H1 (cell line): ENCODE data around the gene QSOX2. TPM values are rescaled to one million over a fixed set of nuclear protein-coding genes. Genes with fewer than 3 reads are reported as not detected.
A peak's percentile ranks its signal among the peaks of the same experiment; 100 is the strongest.

Experiments used
- CTCF ChIA-PET: fragments of 300-600 bp; sonication (Branson Sonifier 250); formaldehyde crosslinking; loops from one replicate; lab custom pipeline; 2021; ENCODE audit not compliant: partially characterized antibody; lab: Charles Lee
- POLR2A ChIA-PET: fragments of 300-600 bp; sonication (Branson Sonifier 250); formaldehyde crosslinking; loops from one replicate; lab custom pipeline; 2021; ENCODE audit warnings: inconsistent platforms; ENCODE audit not compliant: partially characterized antibody; lab: Charles Lee
- DNase-seq, 2 experiments: peaks; one replicate each; pipeline versions ENCODE4 v3.0.0 to v3.0.0-alpha.2; 2010 to 2022; ENCODE audit warnings: low spot score in 2 of 2, low read depth in 1 of 2, mixed read lengths in 1 of 2
- FAIRE-seq: peaks from 2 replicates; lab custom pipeline; 2011; peaks lifted over from hg19 to GRCh38; lab: Jason Lieb, UNC
- H2AFZ ChIP-seq: 2 replicates; pipeline ENCODE4 v1.8.1; 2012; ENCODE audit warnings: low read length, inconsistent platforms
- H2AK5ac ChIP-seq: 2 replicates; pipeline ENCODE4 v1.6.1; 2013; ENCODE audit warnings: low read depth, low read length
- H2BK120ac ChIP-seq: replicated peaks from 2 replicates; pipeline ENCODE3; 2013; ENCODE audit warnings: low read depth, low read length, inconsistent platforms
- H2BK12ac ChIP-seq: 2 replicates; pipeline ENCODE4 v1.6.1; 2013; ENCODE audit warnings: low read depth, low read length
- H2BK15ac ChIP-seq: 2 replicates; pipeline ENCODE4 v1.6.1; 2013; ENCODE audit warnings: low read length
- H2BK20ac ChIP-seq: 2 replicates; pipeline ENCODE4 v1.6.1; 2013; ENCODE audit warnings: low read length
- H2BK5ac ChIP-seq: 2 replicates; pipeline ENCODE4 v1.6.1; 2013; ENCODE audit warnings: low read depth, low read length
- H3K14ac ChIP-seq: 2 replicates; pipeline ENCODE4 v1.6.1; 2013; ENCODE audit warnings: inconsistent platforms; ENCODE audit not compliant: insufficient read length
- H3K18ac ChIP-seq: 2 replicates; pipeline ENCODE4 v1.6.1; 2013; ENCODE audit warnings: low read length; ENCODE audit errors: extremely low read depth
- H3K23ac ChIP-seq: 2 replicates; pipeline ENCODE4 v1.6.1; 2013; ENCODE audit warnings: inconsistent platforms; ENCODE audit not compliant: insufficient read length
- H3K23me2 ChIP-seq: 2 replicates; pipeline ENCODE4 v1.6.1; 2013; ENCODE audit warnings: low read depth, low read length
- H3K27ac ChIP-seq: 2 replicates; pipeline ENCODE4 v1.6.1; 2011; ENCODE audit warnings: low read depth, low read length, inconsistent platforms
- H3K27me3 ChIP-seq, 4 experiments: replicated peaks in 1 of 4; 1 replicate in 1 of 4; 2 replicates in 3 of 4; pipeline versions ENCODE4 v1.6.1 to v1.8.1; 2011 to 2013; ENCODE audit warnings: low read length in 3 of 4, mild to moderate bottlenecking in 3 of 4, inconsistent platforms in 2 of 4, mixed read lengths in 2 of 4, moderate library complexity in 1 of 4; ENCODE audit not compliant: control insufficient read depth in 3 of 4, insufficient read depth in 3 of 4; ENCODE audit errors: extremely low read depth in 1 of 4
- H3K36me3 ChIP-seq, 4 experiments: 2 replicates each; pipeline versions ENCODE4 v1.6.1 to v1.8.1; 2011 to 2013; ENCODE audit warnings: mild to moderate bottlenecking in 4 of 4, low read length in 3 of 4, moderate library complexity in 2 of 4, control low read depth in 1 of 4, inconsistent platforms in 1 of 4; ENCODE audit not compliant: insufficient read depth in 4 of 4, control insufficient read depth in 2 of 4
- H3K4ac ChIP-seq: replicated peaks from 2 replicates; pipeline ENCODE3; 2013; ENCODE audit warnings: low read length, low read depth, mixed read lengths, inconsistent platforms; ENCODE audit not compliant: insufficient read length
- H3K4me1 ChIP-seq, 4 experiments: replicated peaks in 1 of 4; 1 replicate in 1 of 4; 2 replicates in 3 of 4; pipeline versions ENCODE4 v1.6.1 to v1.8.1; 2011 to 2013; ENCODE audit warnings: low read length in 3 of 4, inconsistent platforms in 2 of 4, mixed read lengths in 1 of 4; ENCODE audit not compliant: insufficient read depth in 4 of 4, control insufficient read depth in 3 of 4
- H3K4me2 ChIP-seq, 2 experiments: 2 replicates each; pipeline versions ENCODE4 v1.6.1 to v1.8.1; 2011 to 2013; ENCODE audit warnings: low read depth in 2 of 2, low read length in 2 of 2, control low read depth in 1 of 2, inconsistent platforms in 1 of 2, mild to moderate bottlenecking in 1 of 2; ENCODE audit not compliant: insufficient read depth in 1 of 2
- H3K4me3 ChIP-seq, 4 experiments: fragments of 200-600, 300-600 bp in 1 of 4; sonication (generic), shearing (Covaris generic), sonication (Bioruptor Twin) in 1 of 4; 2 replicates each; pipeline versions ENCODE4 v1.5.1 to v1.8.1; 2011 to 2016; ENCODE audit warnings: low read length in 4 of 4, low read depth in 3 of 4, control low read depth in 2 of 4, inconsistent platforms in 2 of 4, mild to moderate bottlenecking in 2 of 4, mixed read lengths in 1 of 4, moderate library complexity in 1 of 4; ENCODE audit not compliant: insufficient read depth in 2 of 4; ENCODE audit errors: extremely low read depth in 1 of 4
- H3K56ac ChIP-seq: replicated peaks from 2 replicates; pipeline ENCODE3; 2013; ENCODE audit warnings: low read depth, mild to moderate bottlenecking, mixed read lengths, low read length, inconsistent platforms; ENCODE audit not compliant: insufficient read length
- H3K79me1 ChIP-seq: 2 replicates; pipeline ENCODE4 v1.6.1; 2013; ENCODE audit warnings: low read depth, low read length, control low read depth
- H3K79me2 ChIP-seq, 2 experiments: 2 replicates each; pipeline versions ENCODE4 v1.6.1 to v1.8.1; 2012 to 2013; ENCODE audit warnings: low read length in 2 of 2, mild to moderate bottlenecking in 2 of 2, inconsistent platforms in 1 of 2; ENCODE audit not compliant: insufficient read depth in 2 of 2, control insufficient read depth in 1 of 2
- H3K9ac ChIP-seq, 4 experiments: replicated peaks in 1 of 4; 1 replicate in 1 of 4; 2 replicates in 3 of 4; pipeline versions ENCODE4 v1.6.1 to v1.8.1; 2011 to 2013; ENCODE audit warnings: low read depth in 3 of 4, low read length in 3 of 4, control low read depth in 2 of 4, mild to moderate bottlenecking in 2 of 4, moderate library complexity in 2 of 4, inconsistent platforms in 1 of 4; ENCODE audit errors: extremely low read depth in 1 of 4
- H3K9me3 ChIP-seq, 2 experiments: 2 replicates each; pipeline versions ENCODE4 v1.6.1 to v1.8.1; 2012 to 2013; ENCODE audit warnings: mild to moderate bottlenecking in 2 of 2, moderate library complexity in 2 of 2, control low read depth in 1 of 2, inconsistent platforms in 1 of 2, low read depth in 1 of 2, low read length in 1 of 2, mixed read lengths in 1 of 2; ENCODE audit not compliant: insufficient read depth in 2 of 2
- H4K20me1 ChIP-seq, 2 experiments: replicated peaks in 1 of 2; 2 replicates each; pipeline versions ENCODE3 to v1.8.1; 2011 to 2013; ENCODE audit warnings: inconsistent platforms in 2 of 2, low read length in 2 of 2, mild to moderate bottlenecking in 1 of 2; ENCODE audit not compliant: insufficient read depth in 2 of 2, control insufficient read depth in 1 of 2
- H4K5ac ChIP-seq: 2 replicates; pipeline ENCODE4 v1.6.1; 2013; ENCODE audit warnings: low read length, low read depth, mixed read lengths, inconsistent platforms; ENCODE audit not compliant: insufficient read length
- H4K8ac ChIP-seq: 2 replicates; pipeline ENCODE4 v1.8.0; 2013; ENCODE audit warnings: mild to moderate bottlenecking, moderate library complexity, low read length, inconsistent platforms; ENCODE audit not compliant: insufficient read depth; ENCODE audit errors: extremely low read depth
- H4K91ac ChIP-seq: replicated peaks from 2 replicates; pipeline ENCODE3; 2013; ENCODE audit warnings: low read length, mixed read lengths, inconsistent platforms; ENCODE audit not compliant: insufficient read length
- BCL11A ChIP-seq, 2 experiments: IDR thresholded peaks; one replicate each; pipeline ENCODE4 v1.6.1; 2011; ENCODE audit warnings: low read depth in 2 of 2, low read length in 2 of 2, mild to moderate bottlenecking in 2 of 2
- EGR1 ChIP-seq: IDR thresholded peaks from 2 replicates; pipeline ENCODE4 v1.6.1; 2011; ENCODE audit warnings: low read depth, low read length, borderline replicate concordance
- POLR2A ChIP-seq, 2 experiments: IDR thresholded peaks; 1 replicate in 1 of 2; 2 replicates in 1 of 2; pipeline ENCODE4 v1.6.1; 2011; ENCODE audit warnings: low read depth in 2 of 2, low read length in 2 of 2, mild to moderate bottlenecking in 2 of 2; ENCODE audit errors: control extremely low read depth in 1 of 2
- SIX5 ChIP-seq: IDR thresholded peaks from 2 replicates; pipeline ENCODE4 v1.6.1; 2011; ENCODE audit warnings: mild to moderate bottlenecking, low read depth, low read length
- WGBS, 2 experiments: shearing (Covaris generic) in 1 of 2; methylation state at CpG; one replicate each; pipeline versions ENCODE4 v1.1.6 to v1.1.7; 2013 to 2015; ENCODE audit warnings: low lambda C conversion rate in 2 of 2, mixed read lengths in 2 of 2, inconsistent platforms in 1 of 2, low coverage in 1 of 2, missing lambda C conversion rate in 1 of 2; ENCODE audit not compliant: insufficient replicate concordance in 2 of 2, insufficient coverage in 1 of 2, insufficient read length in 1 of 2; ENCODE audit errors: extremely low coverage in 1 of 2, missing lambda C conversion rate in 1 of 2; 5-methylcytosine and 5-hydroxymethylcytosine counted together
- polyA plus RNA-seq, 7 experiments: library from polyadenylated mRNA; depleted of rRNA in 3 of 7; stranded (reverse) in 5 of 7; unstranded in 2 of 7; fragments of >200 nt in 5 of 7; fragments of 200-250 nt in 2 of 7; gene quantifications; 1 replicate in 5 of 7; 2 replicates in 1 of 7; 4 replicates in 1 of 7; pipeline versions ENCODE4 v1.2.1 to v1.2.3, GENCODE V29; 2011 to 2013; ENCODE audit warnings: missing spikeins in 2 of 7, mixed read lengths in 2 of 7
- total RNA-seq: library from RNA; stranded (reverse); fragmentation: NEBNext Ultra II Directional; extraction: Animal tissue kit (Norgen Biotek cat#: 25700); gene quantifications from 2 replicates; pipeline ENCODE4 v1.2.1, GENCODE V29; 2021

Gene QSOX2
- total and polyA plus RNA-seq, 2 of the 8 experiments (the other 6 are each of a cell fraction or from before 2014, with no cell fraction given) = 18.0 to 28.6 TPM

GRCh38 chr9:136259517-136259813, 13.9 kb upstream of the QSOX2 start:
- peak overlapping the region; percentile 57 for H4K8ac ChIP-seq
- FAIRE-seq = no peak
- no peak overlapping the region for H3K27ac ChIP-seq
- H3K4me1 ChIP-seq = peaks cover 0 to 5% (median 2%) of the 10 kb centered on the region in 4 experiments; a peak in 4 of 7 replicates
- 85% methylated on average over 4 of the region's 4 CpGs; no CpG with 5 or more reads in 1 of the 2 experiments for WGBS, 2 experiments
- no peak overlapping the region for H4K91ac ChIP-seq
- H3K23me2 ChIP-seq = no peaks in the 10 kb centered on the region
- H3K23ac ChIP-seq = no peak overlapping the region
- H3K9ac ChIP-seq = no peak overlapping the region
- H2BK15ac ChIP-seq = no peak overlapping the region
- no peak overlapping the region for H2BK12ac ChIP-seq
- no peak overlapping the region for H3K4me3 ChIP-seq
- no peaks in the 10 kb centered on the region for H3K9me3 ChIP-seq
- ChIA-PET POLR2A (no interaction called here), CTCF (no interaction called here)
- no peak overlapping the region for H3K18ac ChIP-seq
- no peaks in the 10 kb centered on the region for H3K27me3 ChIP-seq
- no peaks in the 10 kb centered on the region for H3K79me2 ChIP-seq
- H3K79me1 ChIP-seq = no peaks in the 10 kb centered on the region
- H4K20me1 ChIP-seq = no peaks in the 10 kb centered on the region
- H2BK5ac ChIP-seq = no peak overlapping the region; the same call in 1 of the 2 replicates
- H3K36me3 ChIP-seq = no peaks in the 10 kb centered on the region
- H2BK120ac ChIP-seq = no peak overlapping the region
- H2BK20ac ChIP-seq = no peak overlapping the region
- no peak overlapping the region for H3K14ac ChIP-seq
- H3K4ac ChIP-seq = no peak overlapping the region
- H2AK5ac ChIP-seq = no peak overlapping the region
- DNase-seq = no peak
- no peak overlapping the region for H4K5ac ChIP-seq
- no peak overlapping the region for H3K56ac ChIP-seq
- H3K4me2 ChIP-seq = no peak overlapping the region
- no peak overlapping the region for H2AFZ ChIP-seq
- TF ChIP-seq POLR2A (IDR thresholded peaks at IDR 0.05; ENCODE audit: control extremely low read depth in 1 of 2, low read depth in 2 of 2, low read length in 2 of 2) = no peak
- no peak for TF ChIP-seq EGR1
- no peak for TF ChIP-seq BCL11A (IDR thresholded peaks at IDR 0.05; ENCODE audit: low read depth in 2 of 2, low read length in 2 of 2)
- no peak for TF ChIP-seq SIX5
